GM21515 (cell line): ENCODE measurements around the gene PTMA.
"Not testable (repeated sequence)": the region's sequence is repeated elsewhere in the genome, so short reads cannot be mapped to it uniquely, and the experiment has no call there.

Experiments
- ATAC-seq: cut with Tn5 transposase; IDR thresholded peaks from one replicate; pipeline ENCODE4 v1.9.1; 2021; ENCODE audit not compliant: unreplicated experiment

Gene PTMA

GRCh38 chr2:231714639-231715498 is 6.5 kb downstream of the PTMA start:
- ATAC-seq, result no peak

GRCh38 chr2:231715499-231715837 is 7.1 kb downstream of the PTMA start:
- ATAC-seq, result no peak

GRCh38 chr2:231715988-231716616 is 7.8 kb downstream of the PTMA start:
- ATAC-seq, result no peak

- ATAC-seq, result no peak
Measured at GRCh38 chr2:231716666-231717280, 8.4 kb downstream of the PTMA start.

- no peak for ATAC-seq
Measured at GRCh38 chr2:231717281-231718171, 9.2 kb downstream of the PTMA start.

GRCh38 chr2:231718799-231719198 is 10.5 kb downstream of the PTMA start:
- ATAC-seq, result no peak

- ATAC-seq, result peak; percentile 9
Measured at GRCh38 chr2:231720292-231720986, 12.1 kb downstream of the PTMA start.

- ATAC-seq, result peak; percentile 71
Measured at GRCh38 chr2:231720987-231721966, 13.0 kb downstream of the PTMA start.

GRCh38 chr2:231722721-231723307 is 14.5 kb downstream of the PTMA start:
- no peak for ATAC-seq

GRCh38 chr2:231725476-231725875 is 17.2 kb downstream of the PTMA start:
- no peak for ATAC-seq

- no peak for ATAC-seq
Measured at GRCh38 chr2:231726276-231726675, 18.0 kb downstream of the PTMA start.

- ATAC-seq, result no peak
Measured at GRCh38 chr2:231727621-231728020, 19.3 kb downstream of the PTMA start.

GRCh38 chr2:231732604-231733003 is 24.3 kb downstream of the PTMA start:
- no peak for ATAC-seq

- no peak for ATAC-seq
Measured at GRCh38 chr2:231737761-231738160, 29.4 kb downstream of the PTMA start.

- ATAC-seq, result no peak
Measured at GRCh38 chr2:231743376-231744116, 35.2 kb downstream of the PTMA start.

- no peak for ATAC-seq
Measured at GRCh38 chr2:231745303-231746038, 37.1 kb downstream of the PTMA start.

GRCh38 chr2:231748153-231748896 is 40.0 kb downstream of the PTMA start:
- ATAC-seq, result not testable (repeated sequence)
